ENCODE measurements around the gene ZNF610. TPM values are rescaled to one million over a fixed set of nuclear protein-coding genes. Genes with fewer than 3 reads are reported as not detected.
A peak's percentile ranks its signal among the peaks of the same experiment; 100 is the strongest.

ZNF610 gene
- total and polyA plus RNA-seq, 7 experiments from 2014 or later, result 0.42 to 4.3 (median 2.0) TPM

DNA sequence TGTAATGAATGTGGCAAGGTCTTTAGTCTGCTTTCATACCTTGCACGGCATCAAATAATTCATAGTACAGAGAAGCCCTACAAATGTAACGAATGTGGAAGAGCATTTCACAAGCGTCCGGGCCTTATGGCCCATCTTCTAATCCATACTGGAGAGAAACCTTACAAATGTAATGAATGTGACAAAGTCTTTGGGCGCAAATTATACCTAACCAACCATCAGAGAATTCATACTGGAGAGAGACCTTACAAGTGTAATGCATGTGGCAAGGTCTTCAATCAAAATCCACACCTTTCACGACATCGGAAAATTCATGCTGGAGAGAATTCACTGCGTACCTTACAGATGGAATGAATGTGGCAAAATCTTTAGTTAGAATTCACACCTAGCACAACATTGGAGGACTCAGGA lies 30.4 kb downstream of the ZNF610 start:
- Histone ChIP-seq H3K9me3 (ENCODE audit: control insufficient read depth in 2 of 3, low read length in 3 of 3) (peaks cover 0 to 62% (median 4%) of the 10 kb centered on the region in 3 experiments), H3K27ac (ENCODE audit: low read depth, low read length) (no peak overlapping the region), H3K4me1 (ENCODE audit: control insufficient read depth in 2 of 2, insufficient read depth in 2 of 2, low read length in 2 of 2) (peaks cover 4 to 5% of the 10 kb centered on the region in 2 donors), H3K4me3 (ENCODE audit: low read length) (no peak overlapping the region), H3K27me3 (ENCODE audit: control insufficient read depth in 2 of 2, insufficient read depth in 2 of 2, low read length in 2 of 2) (no peaks in the 10 kb centered on the region), H3K36me3 (ENCODE audit: control insufficient read depth in 2 of 3, insufficient read depth in 3 of 3, low read length in 3 of 3) (peaks cover 0 to 19% (median 3%) of the 10 kb centered on the region in 3 experiments)
- Mint-ChIP-seq H3K9me3 (peaks cover 16 to 96% (median 64%) of the 10 kb centered on the region in 11 donors), H3K36me3 (peaks cover 31 to 59% (median 44%) of the 10 kb centered on the region in 5 donors), H3K27me3 (no peaks in the 10 kb centered on the region), H3K27ac (no peak overlapping the region), H3K4me3 (peak overlapping the region in 1 of 10 donors; percentile 11), H3K4me1 (peaks cover 2 to 17% (median 14%) of the 10 kb centered on the region in 7 donors)
- ChIA-PET POLR2A (no interaction called here), CTCF (no interaction called here)
- ATAC-seq, result no peak
- intact Hi-C loops (cut with micrococcal nuclease), result loop anchor here in 1 of 2 donors (10.0 kb wide), 1 partner anchor 442 kb away; the partner anchor contains the start of gene ZNF613
- DNase-seq, result no peak

DNA sequence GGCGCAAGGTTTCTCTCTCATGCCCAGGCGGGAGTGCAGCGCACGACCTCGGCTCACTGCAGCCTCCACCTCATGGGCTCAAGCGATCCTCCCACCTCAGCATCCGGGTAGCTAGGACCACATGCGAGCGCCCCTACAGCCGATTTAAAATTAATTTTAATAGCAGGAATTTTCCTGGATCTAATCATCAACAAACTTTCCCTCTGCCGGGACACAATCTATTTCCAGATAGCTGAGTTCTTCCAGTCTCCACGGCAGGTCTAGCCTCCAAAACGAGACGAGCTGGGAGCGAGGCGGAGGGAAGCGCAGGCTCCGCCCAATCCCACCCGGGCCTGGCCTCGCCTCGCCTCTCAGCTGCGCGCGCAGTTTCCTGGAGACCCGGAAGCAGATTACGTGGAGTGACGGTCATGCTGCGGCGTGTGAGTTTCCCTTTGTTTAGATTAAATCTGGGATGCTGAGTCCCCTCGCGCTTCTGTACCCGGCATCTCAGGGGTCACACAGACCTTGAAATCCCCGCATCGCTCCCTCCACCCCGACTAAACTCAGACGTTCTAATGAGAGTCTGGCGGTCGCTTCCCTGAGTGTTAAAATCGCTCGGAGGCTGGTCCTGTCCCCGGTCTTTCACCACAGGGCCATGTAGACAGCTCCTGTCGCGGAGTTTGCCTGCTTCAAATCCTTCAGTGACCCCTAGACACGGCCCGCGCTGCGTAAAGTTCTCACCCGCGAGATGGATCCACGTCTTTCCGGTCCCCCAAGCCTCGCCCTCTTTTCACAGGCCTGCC lies 33.7 kb downstream of the ZNF610 start, which contains the start of gene ZNF880:
Gene ZNF880 (plus strand): TSS at position 365 of the 782 bp plus-strand sequence. CDS start 43 bp downstream, at position 408.
- Histone ChIP-seq H3K9me3 (ENCODE audit: control insufficient read depth in 2 of 3, low read length in 3 of 3) (peaks cover 3 to 68% (median 4%) of the 10 kb centered on the region in 3 experiments), H3K36me3 (ENCODE audit: control insufficient read depth in 2 of 3, insufficient read depth in 3 of 3, low read length in 3 of 3) (peaks cover 3 to 38% (median 8%) of the 10 kb centered on the region in 3 experiments), H3K4me1 (ENCODE audit: control insufficient read depth in 2 of 2, insufficient read depth in 2 of 2, low read length in 2 of 2) (peaks cover 4 to 5% of the 10 kb centered on the region in 2 donors), H3K27ac (ENCODE audit: low read depth, low read length) (peak within 1 kb of the TSS; percentile 92), H3K27me3 (ENCODE audit: control insufficient read depth in 2 of 2, insufficient read depth in 2 of 2, low read length in 2 of 2) (no peaks in the 10 kb centered on the region), H3K4me3 (ENCODE audit: low read length) (peak within 1 kb of the TSS; percentile 100)
- Mint-ChIP-seq H3K36me3 (peaks cover 34 to 66% (median 52%) of the 10 kb centered on the region in 5 donors), H3K27ac (peak within 1 kb of the TSS; percentile 96 to 99 (median 98)), H3K4me1 (peaks cover 2 to 19% (median 17%) of the 10 kb centered on the region in 7 donors), H3K9me3 (peaks cover 14 to 88% (median 63%) of the 10 kb centered on the region in 11 donors), H3K27me3 (no peaks in the 10 kb centered on the region), H3K4me3 (peak within 1 kb of the TSS; percentile 90 to 98 (median 94))
- ChIA-PET CTCF (interaction anchor here (0.6 kb wide), 1 partner anchor 157 kb away, joined by 3 read pairs; no protein-coding TSS in a partner anchor), POLR2A (interaction anchor here (0.6 to 1.4 kb wide), 6 partner anchors 29 to 621 kb away, joined by 3 to 5 read pairs (median 4); partner anchors contain the start of genes ZNF528 and ZNF610)
- DNase-seq (peak; percentile 81 to 92 (median 88)), ATAC-seq (peak; percentile 97)
- intact Hi-C loops (cut with micrococcal nuclease), result loop anchor here (1.0 to 10.0 kb wide), 8 partner anchors 28 to 445 kb away; partner anchors contain the start of genes ZNF528 (in 2 of the 2), ZNF610 (in 2 of the 2), ZNF432 (in 1 of the 2) and ZNF480 (in 1 of the 2)

DNA sequence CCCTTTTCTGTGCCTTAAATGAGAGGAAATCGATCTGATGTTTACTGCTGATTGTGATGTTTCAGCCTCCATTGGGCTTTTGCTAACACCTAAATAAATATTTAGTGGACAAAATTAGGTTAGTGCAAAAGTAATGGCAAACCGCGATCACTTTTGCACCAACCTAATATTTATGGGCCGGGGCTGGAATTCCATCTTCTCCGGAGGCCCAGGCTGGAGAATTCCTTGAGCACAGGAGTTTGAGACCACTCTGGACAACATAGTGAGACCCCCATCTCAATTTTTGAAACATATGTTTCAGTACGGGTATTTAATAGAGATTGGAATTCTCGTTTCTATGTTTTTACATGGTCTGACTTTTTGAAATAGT lies 34.3 kb downstream of the ZNF610 start:
- Histone ChIP-seq H3K27ac (ENCODE audit: low read depth, low read length) (peak overlapping the region; percentile 92), H3K4me1 (ENCODE audit: control insufficient read depth in 2 of 2, insufficient read depth in 2 of 2, low read length in 2 of 2) (peaks cover 4 to 5% of the 10 kb centered on the region in 2 donors), H3K9me3 (ENCODE audit: control insufficient read depth in 2 of 3, low read length in 3 of 3) (peaks cover 3 to 64% (median 4%) of the 10 kb centered on the region in 3 experiments), H3K27me3 (ENCODE audit: control insufficient read depth in 2 of 2, insufficient read depth in 2 of 2, low read length in 2 of 2) (no peaks in the 10 kb centered on the region), H3K4me3 (ENCODE audit: low read length) (peak overlapping the region; percentile 100), H3K36me3 (ENCODE audit: control insufficient read depth in 2 of 3, insufficient read depth in 3 of 3, low read length in 3 of 3) (peaks cover 3 to 42% (median 9%) of the 10 kb centered on the region in 3 experiments)
- DNase-seq (no peak), ATAC-seq (no peak)
- Mint-ChIP-seq H3K27me3 (no peaks in the 10 kb centered on the region), H3K36me3 (peaks cover 36 to 69% (median 56%) of the 10 kb centered on the region in 5 donors), H3K9me3 (peaks cover 13 to 88% (median 64%) of the 10 kb centered on the region in 11 donors), H3K4me1 (peaks cover 2 to 19% (median 17%) of the 10 kb centered on the region in 7 donors), H3K27ac (peak overlapping the region; percentile 96 to 99 (median 98)), H3K4me3 (peak overlapping the region; percentile 90 to 98 (median 94))
- CTCF ChIA-PET, result no interaction called here
- POLR2A ChIA-PET, result interaction anchor here (1.0 to 1.4 kb wide), 4 partner anchors 28 to 365 kb away, joined by 3 to 5 read pairs (median 4); partner anchors contain the start of gene ZNF528
- intact Hi-C loops (cut with micrococcal nuclease), result loop anchor here (1.0 kb wide), 2 partner anchors 34 to 73 kb away; partner anchors contain the start of genes ZNF480 (in 1 of the 2) and ZNF610 (in 1 of the 2)

- no peak overlapping the region for H3K4me3 Mint-ChIP-seq
- no peak overlapping the region for H3K27ac Mint-ChIP-seq
- H3K36me3 Mint-ChIP-seq, result peaks cover 16 to 52% (median 41%) of the 10 kb centered on the region in 5 donors
These were observed 55.1 kb downstream of the ZNF610 start for GRCh38 chr19:52391135-52391534.

GRCh38 chr19:52397310-52398080 lies 61.5 kb downstream of the ZNF610 start, which contains the start of gene ZNF528:
Gene ZNF528 (plus strand): TSS chr19:52397849. CDS start chr19:52402014, 4,165 bp downstream.
- peaks cover 5 to 12% of the 10 kb centered on the region in 2 donors for H3K4me1 ChIP-seq (ENCODE audit: control insufficient read depth in 2 of 2, insufficient read depth in 2 of 2, low read length in 2 of 2)
- CTCF ChIA-PET, result interaction anchor here (0.5 to 0.8 kb wide), 2 partner anchors 12 to 127 kb away, joined by 3 read pairs; no protein-coding TSS in a partner anchor
- peak within 1 kb of the TSS; percentile 65 for H3K27ac ChIP-seq (ENCODE audit: low read depth, low read length)
- peak within 1 kb of the TSS; percentile 80 to 93 (median 90) for H3K4me3 Mint-ChIP-seq
- peaks cover 15 to 34% (median 25%) of the 10 kb centered on the region in 7 donors for H3K4me1 Mint-ChIP-seq
- peaks cover 0 to 95% (median 55%) of the 10 kb centered on the region in 11 donors for H3K9me3 Mint-ChIP-seq
- peaks cover 46 to 80% (median 66%) of the 10 kb centered on the region in 5 donors for H3K36me3 Mint-ChIP-seq
- peak; percentile 78 to 95 (median 87) for DNase-seq
- peaks cover 0 to 70% (median 11%) of the 10 kb centered on the region in 3 experiments for H3K9me3 ChIP-seq (ENCODE audit: control insufficient read depth in 2 of 3, low read length in 3 of 3)
- peak; percentile 98 for ATAC-seq
- no peaks in the 10 kb centered on the region for H3K27me3 Mint-ChIP-seq
- H3K27me3 ChIP-seq (ENCODE audit: control insufficient read depth in 2 of 2, insufficient read depth in 2 of 2, low read length in 2 of 2), result no peaks in the 10 kb centered on the region
- peaks cover 0 to 37% (median 0%) of the 10 kb centered on the region in 3 experiments for H3K36me3 ChIP-seq (ENCODE audit: control insufficient read depth in 2 of 3, insufficient read depth in 3 of 3, low read length in 3 of 3)
- intact Hi-C loops (cut with micrococcal nuclease), result loop anchor here (1.0 to 10.0 kb wide), 13 partner anchors 28 to 706 kb away; partner anchors contain the start of genes ZNF480 (in 2 of the 2), ZNF808 (in 2 of the 2), ZNF880 (in 2 of the 2) and PPP2R1A (in 1 of the 2)
- peak within 1 kb of the TSS; percentile 88 to 96 (median 91) for H3K27ac Mint-ChIP-seq
- peak within 1 kb of the TSS; percentile 94 for H3K4me3 ChIP-seq (ENCODE audit: low read length)
- POLR2A ChIA-PET, result interaction anchor here (0.5 to 2.1 kb wide), 7 partner anchors 14 to 704 kb away, joined by 3 to 5 read pairs (median 3); partner anchors contain the start of genes ZNF578 and ZNF880

More at GRCh38 chr19:52391135-52391534, 55.1 kb downstream of the ZNF610 start:
- DNase-seq (no peak), ATAC-seq (no peak)
- intact Hi-C loops (cut with micrococcal nuclease), result loop anchor here in 1 of 2 donors (10.0 kb wide), 2 partner anchors 96 to 244 kb away; partner anchors contain the start of genes ZNF480 and ZNF83
- Histone ChIP-seq H3K4me1 (ENCODE audit: control insufficient read depth in 2 of 2, insufficient read depth in 2 of 2, low read length in 2 of 2) (no peaks in the 10 kb centered on the region), H3K27ac (ENCODE audit: low read depth, low read length) (no peak overlapping the region), H3K27me3 (ENCODE audit: control insufficient read depth in 2 of 2, insufficient read depth in 2 of 2, low read length in 2 of 2) (no peaks in the 10 kb centered on the region), H3K4me3 (ENCODE audit: low read length) (no peak overlapping the region), H3K36me3 (ENCODE audit: control insufficient read depth in 2 of 3, insufficient read depth in 3 of 3, low read length in 3 of 3) (peaks cover 0 to 20% (median 0%) of the 10 kb centered on the region in 3 experiments), H3K9me3 (ENCODE audit: control insufficient read depth in 2 of 3, low read length in 3 of 3) (peaks cover 0 to 73% (median 0%) of the 10 kb centered on the region in 3 experiments)
- Mint-ChIP-seq H3K9me3 (peaks cover 6 to 98% (median 66%) of the 10 kb centered on the region in 11 donors), H3K4me1 (peaks cover 0 to under 1% (median 0%) of the 10 kb centered on the region in 7 donors), H3K27me3 (no peaks in the 10 kb centered on the region)
- ChIA-PET CTCF (no interaction called here), POLR2A (no interaction called here)

Data from naive thymus-derived CD4-positive, alpha-beta T cell (primary cell).